GM19193 (cell line): ENCODE measurements around the gene SCNN1A.

ENCODE experiments used
- POLR2A ChIP-seq: IDR thresholded peaks from 4 replicates; pipeline ENCODE4 v1.6.1; 2011; ENCODE audit not compliant: insufficient read depth, insufficient read length; ENCODE audit errors: extremely low read depth

Gene SCNN1A

GRCh38 chr12:6352193-6353173 is 22.9 kb downstream of the SCNN1A start:
- TF ChIP-seq POLR2A = no peak

- TF ChIP-seq POLR2A = no peak
Measured at GRCh38 chr12:6351622-6352021, 23.7 kb downstream of the SCNN1A start.

- TF ChIP-seq POLR2A = no peak
Measured at GRCh38 chr12:6347367-6348338, 27.7 kb downstream of the SCNN1A start.

GRCh38 chr12:6346942-6347341 is 28.4 kb downstream of the SCNN1A start:
- TF ChIP-seq POLR2A = no peak

GRCh38 chr12:6346235-6346832 is 29.0 kb downstream of the SCNN1A start:
- no peak for TF ChIP-seq POLR2A

- TF ChIP-seq POLR2A = no peak
Measured at GRCh38 chr12:6345319-6346091, 29.9 kb downstream of the SCNN1A start.

- no peak for TF ChIP-seq POLR2A
Measured at GRCh38 chr12:6343518-6343917, 31.8 kb downstream of the SCNN1A start.

- no peak for TF ChIP-seq POLR2A
Measured at GRCh38 chr12:6342140-6342889, 33.0 kb downstream of the SCNN1A start.

GRCh38 chr12:6341417-6342139 is 33.8 kb downstream of the SCNN1A start, which contains the start of gene TNFRSF1A:
TSS of gene TNFRSF1A (minus strand) at chr12:6342076. CDS start at chr12:6341814, 262 bp downstream.
- peak; percentile 56 for TF ChIP-seq POLR2A

GRCh38 chr12:6340745-6341416 is 34.5 kb downstream of the SCNN1A start:
- no peak for TF ChIP-seq POLR2A

GRCh38 chr12:6340032-6340638 is 35.2 kb downstream of the SCNN1A start:
- no peak for TF ChIP-seq POLR2A

- TF ChIP-seq POLR2A = no peak
Measured at GRCh38 chr12:6338955-6339354, 36.4 kb downstream of the SCNN1A start.
